IPS-11a (cell line): ENCODE results near the gene TUBA1C.
A peak's percentile ranks its signal among the peaks of the same experiment; 100 is the strongest.
"Not testable (repeated sequence)": the region's sequence is repeated elsewhere in the genome, so short reads cannot be mapped to it uniquely, and the experiment has no call there.

Source experiments
- H3K4me3 ChIP-seq: one replicate; pipeline ENCODE4 v1.5.1; 2013; ENCODE audit warnings: low read depth, low read length, control low read depth

Gene TUBA1C

GRCh38 chr12:49282740-49283375 lies 18.0 kb downstream of the TUBA1C start:
- not testable (repeated sequence) for H3K4me3 ChIP-seq

- H3K4me3 ChIP-seq, result no peak overlapping the region
Observed at GRCh38 chr12:49283541-49284429, 18.9 kb downstream of the TUBA1C start.

DNA sequence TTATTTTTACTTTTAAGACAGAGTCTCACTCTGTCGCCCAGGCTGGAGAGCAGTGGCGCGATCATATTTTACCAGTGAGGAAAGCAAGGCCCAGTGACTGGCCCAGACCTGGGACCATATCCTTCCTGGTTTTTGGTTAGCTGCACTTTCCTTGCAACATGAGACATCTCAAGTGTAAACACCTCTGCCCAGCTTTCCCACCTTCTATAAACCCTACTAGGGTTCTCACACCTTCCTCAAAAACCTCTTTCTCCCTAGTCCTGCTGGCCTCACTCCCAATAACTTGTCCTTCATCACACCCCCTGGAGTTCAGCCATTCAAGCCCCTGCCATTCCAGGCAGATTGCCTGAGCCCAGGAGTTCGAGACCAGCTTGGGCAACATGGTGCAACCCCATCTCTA lies 19.8 kb downstream of the TUBA1C start:
- no peak overlapping the region for H3K4me3 ChIP-seq

DNA sequence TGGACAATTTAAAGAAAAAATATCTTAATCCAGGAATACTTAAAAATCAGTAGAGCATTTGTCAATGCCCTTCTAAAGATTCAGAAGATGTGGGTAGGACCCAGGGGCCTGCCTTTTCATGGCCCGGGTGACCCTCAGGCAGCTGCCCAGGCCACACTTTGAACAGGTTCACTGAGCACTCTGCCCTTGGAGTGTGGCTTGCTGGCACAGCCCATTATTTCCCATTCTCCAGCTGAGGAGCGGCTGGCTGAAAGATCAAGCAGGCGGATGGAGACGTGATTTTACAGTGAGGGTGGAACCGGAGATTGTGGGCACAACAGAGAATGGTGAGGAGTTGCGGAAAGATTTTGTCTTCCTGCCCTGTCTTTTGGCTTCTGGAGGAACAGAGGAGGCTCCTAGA lies 23.0 kb downstream of the TUBA1C start:
- no peak overlapping the region for H3K4me3 ChIP-seq

GRCh38 chr12:49288412-49288853 lies 23.6 kb downstream of the TUBA1C start:
- no peak overlapping the region for H3K4me3 ChIP-seq

DNA sequence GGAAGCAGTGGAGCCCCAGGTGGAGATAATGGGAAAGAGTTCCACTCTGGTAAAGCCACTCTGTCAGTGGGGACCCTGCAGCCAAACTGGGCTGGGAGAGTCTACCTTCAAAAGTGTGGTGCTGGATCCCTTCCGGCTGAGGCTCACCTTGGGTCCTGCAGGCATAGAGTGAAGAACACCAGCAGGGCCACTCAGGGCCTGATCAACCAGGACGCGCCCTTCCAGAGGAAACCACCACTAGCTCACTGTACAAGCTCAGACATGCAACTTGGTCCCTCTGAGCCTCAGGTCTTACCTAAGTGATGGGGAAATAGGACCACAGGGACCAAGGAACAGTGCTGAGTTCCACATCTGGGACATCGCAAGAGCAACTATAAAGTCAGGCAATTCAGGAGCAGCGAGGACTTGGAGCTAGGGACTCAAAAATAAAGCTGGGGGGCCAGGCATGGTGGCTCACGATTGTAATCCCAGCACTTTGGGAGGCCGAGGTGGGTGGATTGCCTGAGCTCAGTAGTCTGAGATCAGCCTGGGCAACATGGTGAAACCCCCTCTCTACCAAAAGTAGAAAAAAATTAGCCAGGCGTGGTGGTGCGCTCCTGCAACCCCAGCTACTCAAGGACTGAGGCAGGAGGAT lies 24.2 kb downstream of the TUBA1C start:
- no peak overlapping the region for H3K4me3 ChIP-seq

DNA sequence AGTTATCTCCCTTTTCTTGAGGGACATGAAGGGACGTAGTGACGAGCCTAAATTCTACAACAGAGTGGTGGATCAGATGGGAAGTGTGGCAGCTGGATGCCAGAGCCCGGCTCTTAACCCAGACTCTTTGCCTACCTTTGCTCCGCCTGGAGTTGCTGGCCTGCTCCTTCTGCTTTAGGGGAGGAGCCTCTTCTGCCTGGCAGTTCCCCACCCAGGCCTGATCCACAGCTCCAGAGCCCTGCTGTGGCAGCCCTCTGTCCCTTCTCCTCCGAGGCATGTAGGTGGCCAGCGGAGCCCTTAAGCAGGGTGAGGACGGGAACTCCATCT lies 27.8 kb downstream of the TUBA1C start:
- no peak overlapping the region for H3K4me3 ChIP-seq

DNA sequence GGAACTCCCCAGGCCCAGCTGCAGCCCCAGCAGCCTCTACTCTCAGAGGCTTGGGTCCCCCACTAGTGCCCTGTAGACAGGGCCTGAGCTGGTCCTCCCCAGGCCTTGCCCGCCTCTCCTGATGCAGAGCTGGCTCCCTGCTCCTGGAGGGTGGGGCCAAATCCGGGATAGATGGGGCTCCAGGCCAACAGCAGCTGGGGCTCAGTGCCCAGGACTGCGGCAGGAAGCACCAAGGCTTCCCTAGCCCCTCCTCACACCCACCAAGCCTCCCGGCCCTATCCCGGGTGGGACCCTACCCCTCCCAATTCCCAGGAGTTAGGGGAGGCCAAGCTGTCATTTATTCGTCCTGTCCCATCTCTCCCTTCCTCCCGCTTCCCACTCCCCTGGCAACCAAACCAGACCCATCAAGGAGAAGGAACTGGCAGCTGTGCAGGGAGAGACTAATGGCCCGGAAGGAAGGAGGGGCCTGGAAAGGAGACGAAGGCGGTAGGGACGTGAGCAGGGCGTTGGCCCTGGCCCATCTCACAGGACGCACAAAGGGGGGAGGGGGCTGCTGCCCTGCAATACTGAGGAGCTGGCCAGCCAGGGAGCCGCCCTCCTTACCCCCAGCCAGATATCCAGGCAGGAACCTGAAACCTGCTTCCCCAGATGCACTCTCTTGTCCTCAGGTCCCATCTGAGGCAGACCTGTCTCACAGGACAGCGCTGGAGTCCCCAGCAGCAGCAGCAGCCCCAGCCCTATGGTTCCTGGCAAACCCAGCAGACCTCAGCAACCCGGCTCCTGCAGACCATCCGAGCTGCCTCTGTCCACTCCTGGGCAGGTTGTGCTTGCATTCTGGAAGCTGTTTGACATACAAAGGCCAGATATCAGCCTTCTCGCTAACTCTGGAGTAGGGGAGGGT lies 28.4 kb downstream of the TUBA1C start:
- H3K4me3 ChIP-seq, result no peak overlapping the region

DNA sequence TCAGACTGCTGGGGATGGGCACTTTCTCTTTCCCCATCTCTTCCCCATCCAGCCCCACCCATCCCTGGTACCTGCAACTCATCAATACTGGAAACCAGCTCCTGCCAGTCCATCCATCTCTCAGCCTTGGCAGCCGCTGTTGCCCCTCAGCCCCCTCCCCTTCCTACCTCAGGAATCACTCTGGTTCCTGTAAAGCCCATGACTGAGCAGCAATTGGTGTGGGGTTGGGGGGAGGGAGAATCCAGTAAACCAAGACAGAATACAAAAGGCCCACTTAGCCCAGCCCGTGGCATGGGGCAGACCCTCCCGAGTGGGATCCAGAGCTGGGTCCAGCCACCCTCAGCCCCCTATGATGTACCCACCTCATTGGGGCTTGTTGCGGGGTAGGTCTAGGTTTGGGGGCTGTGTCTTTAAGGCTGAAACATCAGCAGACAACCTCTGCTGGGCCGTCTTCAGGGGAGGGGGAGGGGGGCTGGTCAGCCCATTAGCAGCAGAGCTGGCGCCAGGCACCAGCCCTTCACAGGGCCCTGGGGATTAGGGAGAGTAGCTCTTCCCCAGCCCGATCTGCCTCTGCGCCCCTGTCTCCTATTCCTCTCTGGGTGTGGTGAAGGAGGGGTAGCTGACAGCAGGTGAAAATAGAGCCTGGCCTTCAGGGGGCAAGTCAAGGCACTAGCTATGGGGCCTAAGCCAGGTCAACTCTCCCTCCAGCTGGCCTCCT lies 29.4 kb downstream of the TUBA1C start:
- no peak overlapping the region for H3K4me3 ChIP-seq

GRCh38 chr12:49294804-49295081 lies 29.9 kb downstream of the TUBA1C start:
- H3K4me3 ChIP-seq, result no peak overlapping the region

DNA sequence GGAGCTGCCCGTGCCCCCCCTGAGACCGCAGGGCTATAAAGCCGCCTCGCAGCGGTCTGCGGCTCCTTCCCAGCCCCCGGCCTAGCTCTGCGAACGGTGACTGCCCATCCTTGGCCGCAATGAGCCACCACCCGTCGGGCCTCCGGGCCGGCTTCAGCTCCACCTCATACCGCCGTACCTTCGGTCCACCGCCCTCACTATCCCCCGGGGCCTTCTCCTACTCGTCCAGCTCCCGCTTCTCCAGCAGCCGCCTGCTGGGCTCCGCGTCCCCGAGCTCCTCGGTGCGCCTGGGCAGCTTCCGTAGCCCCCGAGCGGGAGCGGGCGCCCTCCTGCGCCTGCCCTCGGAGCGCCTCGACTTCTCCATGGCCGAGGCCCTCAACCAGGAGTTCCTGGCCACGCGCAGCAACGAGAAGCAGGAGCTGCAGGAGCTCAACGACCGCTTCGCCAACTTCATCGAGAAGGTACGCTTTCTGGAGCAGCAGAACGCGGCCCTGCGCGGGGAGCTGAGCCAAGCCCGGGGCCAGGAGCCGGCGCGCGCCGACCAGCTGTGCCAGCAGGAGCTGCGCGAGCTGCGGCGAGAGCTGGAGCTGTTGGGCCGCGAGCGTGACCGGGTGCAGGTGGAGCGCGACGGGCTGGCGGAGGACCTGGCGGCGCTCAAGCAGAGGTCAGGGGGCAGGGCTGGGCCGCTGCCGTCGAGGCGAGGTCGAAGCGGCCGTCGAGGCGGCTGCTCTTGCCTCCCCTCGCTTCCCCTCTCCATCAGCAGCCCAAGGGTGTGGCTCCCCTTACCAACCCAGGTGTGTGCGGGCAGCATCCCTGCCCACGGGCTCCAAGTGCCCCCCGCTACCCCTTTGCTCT lies 30.4 kb downstream of the TUBA1C start, which contains the start of gene PRPH:
TSS of gene PRPH (plus strand) at position 66 of the 855 bp plus-strand sequence. CDS start at position 120, 54 bp downstream.
- H3K4me3 ChIP-seq, result peak within 1 kb of the TSS; percentile 8

GRCh38 chr12:49296034-49296835 lies 31.4 kb downstream of the TUBA1C start:
- H3K4me3 ChIP-seq, result no peak overlapping the region

GRCh38 chr12:49296836-49297694 lies 32.2 kb downstream of the TUBA1C start:
- peak overlapping the region; percentile 20 for H3K4me3 ChIP-seq

- no peak overlapping the region for H3K4me3 ChIP-seq
Observed at GRCh38 chr12:49297695-49298060, 32.8 kb downstream of the TUBA1C start.

DNA sequence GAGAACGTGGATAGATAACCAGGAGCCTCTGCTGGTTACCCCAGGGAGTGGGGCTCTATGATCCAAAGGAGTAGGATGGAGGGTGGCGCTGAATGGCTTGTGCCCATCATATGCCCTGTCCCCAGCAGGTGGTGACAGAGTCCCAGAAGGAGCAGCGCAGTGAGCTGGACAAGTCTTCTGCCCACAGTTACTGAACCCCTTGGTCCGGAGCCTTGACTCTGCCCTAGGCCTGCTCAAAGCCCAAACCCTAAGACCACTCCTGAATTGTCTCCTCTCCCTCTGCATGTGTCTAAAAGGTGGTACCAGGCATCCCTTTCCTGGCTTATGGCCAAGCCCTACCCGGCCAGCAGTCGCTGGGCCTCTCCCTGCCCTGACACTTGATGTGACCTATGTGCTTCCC lies 33.3 kb downstream of the TUBA1C start:
- H3K4me3 ChIP-seq, result no peak overlapping the region

GRCh38 chr12:49301760-49302159 lies 36.9 kb downstream of the TUBA1C start:
- H3K4me3 ChIP-seq, result no peak overlapping the region

DNA sequence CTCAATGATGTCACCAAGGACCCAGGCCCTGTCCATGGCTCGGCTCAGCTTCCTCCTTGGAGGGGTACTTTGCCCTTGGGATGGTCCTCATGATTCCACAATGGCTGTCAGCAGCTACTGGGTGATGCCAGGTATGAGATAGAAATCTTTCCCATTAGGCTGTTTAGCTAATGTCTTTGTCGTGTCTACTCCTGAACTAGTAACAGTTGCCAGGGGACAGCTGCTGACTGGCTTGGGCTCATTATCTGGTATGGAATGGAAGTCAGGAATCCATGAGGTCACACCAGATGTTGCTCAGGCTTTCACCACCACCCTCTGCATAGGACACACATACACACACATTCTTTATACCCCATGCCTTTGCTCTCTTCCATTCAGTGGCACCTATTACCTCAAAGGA lies 39.3 kb downstream of the TUBA1C start:
- H3K4me3 ChIP-seq, result no peak overlapping the region
